Measurements from ENCODE around the gene SHC3.

Gene SHC3

GRCh38 chr9:89109666-89110065 lies 69.0 kb downstream of the SHC3 start:
- DNase-seq (ENCODE audit: low spot score) = no peak
- no peak for TF ChIP-seq CTCF (IDR thresholded peaks at IDR 0.05; ENCODE audit: extremely low read depth, insufficient read depth, missing control alignments)
- in situ Hi-C loops (cut with MboI; ENCODE audit: low pct_unique_long_range_greater_than_20kb, low sequenced_read_pairs, unreplicated experiment) = no loop called here

- in situ Hi-C loops (cut with MboI; ENCODE audit: low pct_unique_long_range_greater_than_20kb, low sequenced_read_pairs, unreplicated experiment) = no loop called here
- no peak for TF ChIP-seq CTCF (IDR thresholded peaks at IDR 0.05; ENCODE audit: extremely low read depth, insufficient read depth, missing control alignments)
- DNase-seq (ENCODE audit: low spot score) = no peak
Measured at GRCh38 chr9:89107406-89107805, 71.2 kb downstream of the SHC3 start.

- TF ChIP-seq CTCF (IDR thresholded peaks at IDR 0.05; ENCODE audit: extremely low read depth, insufficient read depth, missing control alignments) = no peak
- no peak for DNase-seq (ENCODE audit: low spot score)
- in situ Hi-C loops (cut with MboI; ENCODE audit: low pct_unique_long_range_greater_than_20kb, low sequenced_read_pairs, unreplicated experiment) = no loop called here
Measured at GRCh38 chr9:89106224-89106851, 72.3 kb downstream of the SHC3 start.

- no peak for TF ChIP-seq CTCF (IDR thresholded peaks at IDR 0.05; ENCODE audit: extremely low read depth, insufficient read depth, missing control alignments)
- in situ Hi-C loops (cut with MboI; ENCODE audit: low pct_unique_long_range_greater_than_20kb, low sequenced_read_pairs, unreplicated experiment) = no loop called here
- no peak for DNase-seq (ENCODE audit: low spot score)
Measured at GRCh38 chr9:89104821-89105220, 73.8 kb downstream of the SHC3 start.

GRCh38 chr9:89097219-89097618 lies 81.4 kb downstream of the SHC3 start:
- no peak for TF ChIP-seq CTCF (IDR thresholded peaks at IDR 0.05; ENCODE audit: extremely low read depth, insufficient read depth, missing control alignments)
- in situ Hi-C loops (cut with MboI; ENCODE audit: low pct_unique_long_range_greater_than_20kb, low sequenced_read_pairs, unreplicated experiment) = no loop called here

GRCh38 chr9:89096807-89097206 lies 81.8 kb downstream of the SHC3 start:
- in situ Hi-C loops (cut with MboI; ENCODE audit: low pct_unique_long_range_greater_than_20kb, low sequenced_read_pairs, unreplicated experiment) = no loop called here
- TF ChIP-seq CTCF (IDR thresholded peaks at IDR 0.05; ENCODE audit: extremely low read depth, insufficient read depth, missing control alignments) = no peak
- no peak for DNase-seq (ENCODE audit: low spot score)

More at GRCh38 chr9:89097219-89097618, 81.4 kb downstream of the SHC3 start:
- DNase-seq (ENCODE audit: low spot score) = no peak

Data from GM13977 (cell line).